Endothelial cell of umbilical vein (primary cell): Measurements from ENCODE around the gene SUPT16H. TPM values are rescaled to one million over a fixed set of nuclear protein-coding genes. Genes with fewer than 3 reads are reported as not detected.

Source experiments
- BruUV-seq: library from RNA; stranded (reverse); fragments of 400-500 nt; replicated peaks from 2 replicates; lab custom pipeline; 2021; lab: Mats Ljungman, UMichigan
- CTCF ChIA-PET: fragments of 300-600, 350-600 bp; sonication (Branson Sonifier 250); formaldehyde crosslinking; loops from one replicate; lab custom pipeline; 2021; ENCODE audit warnings: antibody characterized with exemption, inconsistent platforms; lab: Charles Lee
- POLR2A ChIA-PET: fragments of 300-600, 350-600 bp; sonication (Branson Sonifier 250); formaldehyde crosslinking; loops from one replicate; lab custom pipeline; 2021; ENCODE audit warnings: antibody characterized with exemption, inconsistent platforms; lab: Charles Lee
- DNase-seq: peaks from one replicate; pipeline ENCODE4 v3.0.0-alpha.2; 2011; ENCODE audit warnings: low read depth, low spot score
- FAIRE-seq: peaks from 2 replicates; lab custom pipeline; 2011; peaks lifted over from hg19 to GRCh38; lab: Jason Lieb, UNC
- H2AFZ ChIP-seq: 2 replicates; pipeline ENCODE4 v1.6.0; 2012; ENCODE audit warnings: low read depth, low read length, control low read depth, inconsistent platforms
- H3K27ac ChIP-seq: 2 replicates; pipeline ENCODE4 v1.5.1; 2011; ENCODE audit warnings: low read depth, mild to moderate bottlenecking, control low read depth, low read length, moderate library complexity; ENCODE audit not compliant: insufficient read depth
- H3K27me3 ChIP-seq, 2 experiments: 2 replicates each; pipeline versions ENCODE4 v1.6.0 to v1.6.1; 2011; ENCODE audit warnings: low read length in 2 of 2, mixed read lengths in 1 of 2; ENCODE audit not compliant: control insufficient read depth in 2 of 2, insufficient read depth in 2 of 2
- H3K36me3 ChIP-seq, 2 experiments: 2 replicates in 1 of 2; 3 replicates in 1 of 2; pipeline ENCODE4 v1.5.1; 2011; ENCODE audit warnings: low read length in 2 of 2, mild to moderate bottlenecking in 1 of 2, moderate library complexity in 1 of 2; ENCODE audit not compliant: control insufficient read depth in 2 of 2, insufficient read depth in 2 of 2; ENCODE audit errors: extremely low read depth in 1 of 2
- H3K4me1 ChIP-seq: 3 replicates; pipeline ENCODE4 v1.5.1; 2011; ENCODE audit warnings: mild to moderate bottlenecking, low read length; ENCODE audit not compliant: control insufficient read depth, insufficient read depth; ENCODE audit errors: extremely low read depth
- H3K4me2 ChIP-seq: 2 replicates; pipeline ENCODE4 v1.6.1; 2011; ENCODE audit warnings: low read length, control low read depth, mixed read lengths; ENCODE audit not compliant: insufficient read depth
- H3K4me3 ChIP-seq, 3 experiments: fragments of 200-600 bp in 1 of 3; sonication (generic), shearing (Covaris generic) in 1 of 3; replicated peaks in 1 of 3; 2 replicates each; pipeline ENCODE4 v1.5.1; 2011 to 2016; ENCODE audit warnings: control low read depth in 3 of 3, low read length in 3 of 3, mild to moderate bottlenecking in 2 of 3, inconsistent platforms in 1 of 3, low read depth in 1 of 3, moderate library complexity in 1 of 3; ENCODE audit not compliant: insufficient read depth in 1 of 3
- H3K79me2 ChIP-seq: 2 replicates; pipeline ENCODE4 v1.6.0; 2012; ENCODE audit warnings: low read length, inconsistent platforms; ENCODE audit not compliant: control insufficient read depth, insufficient read depth
- H3K9ac ChIP-seq: replicated peaks from 2 replicates; pipeline ENCODE3; 2011; ENCODE audit warnings: low read length, control low read depth; ENCODE audit not compliant: insufficient read depth; ENCODE audit errors: extremely low read depth
- H3K9me1 ChIP-seq: replicated peaks from 3 replicates; pipeline ENCODE4 v1.6.0; 2011; ENCODE audit warnings: mild to moderate bottlenecking, low read length; ENCODE audit not compliant: control insufficient read depth, insufficient read depth; ENCODE audit errors: extremely low read depth
- H3K9me3 ChIP-seq: replicated peaks from 2 replicates; pipeline ENCODE4 v1.5.1; 2012; ENCODE audit warnings: low read length, inconsistent platforms; ENCODE audit not compliant: control insufficient read depth, insufficient read depth
- H4K20me1 ChIP-seq: replicated peaks from 2 replicates; pipeline ENCODE3; 2011; ENCODE audit warnings: mild to moderate bottlenecking, low read length; ENCODE audit not compliant: control insufficient read depth, insufficient read depth; ENCODE audit errors: extremely low read depth
- EZH2 ChIP-seq: IDR thresholded peaks from 2 replicates; pipeline ENCODE4 v1.6.1; 2012; ENCODE audit warnings: borderline replicate concordance, low read depth, mild to moderate bottlenecking, moderate library complexity, low read length, inconsistent platforms; ENCODE audit not compliant: severe bottlenecking
- FOS ChIP-seq: IDR thresholded peaks from 2 replicates; pipeline ENCODE4 v1.6.1; 2011; ENCODE audit warnings: mild to moderate bottlenecking, low read length, moderate library complexity, borderline replicate concordance; ENCODE audit not compliant: insufficient read depth
- GATA2 ChIP-seq: IDR thresholded peaks from 2 replicates; pipeline ENCODE4 v1.7.0; 2011; ENCODE audit warnings: low read depth, mild to moderate bottlenecking, moderate library complexity, mixed read lengths, low read length; ENCODE audit not compliant: insufficient read length, insufficient read depth
- JUN ChIP-seq: IDR thresholded peaks from 2 replicates; pipeline ENCODE4 v1.6.1; 2011; ENCODE audit warnings: borderline replicate concordance, low read depth; ENCODE audit not compliant: insufficient read length, insufficient read depth
- MYC ChIP-seq: IDR thresholded peaks from one replicate; pipeline ENCODE4 v1.6.1; 2011; ENCODE audit warnings: mild to moderate bottlenecking, low read depth, low read length
- POLR2A ChIP-seq: IDR thresholded peaks from 2 replicates; pipeline ENCODE4 v1.6.1; 2012; ENCODE audit warnings: low read depth, mild to moderate bottlenecking, control low read depth, low read length
- POLR2AphosphoS5 ChIP-seq: IDR thresholded peaks from 2 replicates; pipeline ENCODE4 v1.6.1; 2012; ENCODE audit warnings: low read depth, mild to moderate bottlenecking, control low read depth, low read length, moderate library complexity; ENCODE audit not compliant: insufficient read depth
- dilution Hi-C: fragments of 300-500 bp; cut with MboI; formaldehyde crosslinking; loops from one replicate; pipeline ENCODE4 v1.15.0; 2019; ENCODE audit warnings: low sequenced_read_pairs; ENCODE audit not compliant: extremely low pct_ligation_motif_present
- intact Hi-C: fragments of 100-400 bp; cut with micrococcal nuclease; formaldehyde crosslinking; loops from one replicate; pipeline ENCODE4 v1.10.0; 2022
- polyA plus RNA-seq, 4 experiments: library from polyadenylated mRNA; depleted of rRNA in 3 of 4; stranded (reverse) in 3 of 4; unstranded in 1 of 4; fragments of >200 nt; gene quantifications; 2 replicates each; pipeline versions ENCODE4 v1.2.1 to v1.2.3, GENCODE V29; 2011 to 2012; ENCODE audit warnings: missing spikeins in 1 of 4
- total RNA-seq: library from RNA; stranded (reverse); gene quantifications from 2 replicates; pipeline ENCODE4 v1.2.3, GENCODE V29; 2021
- TF ChIP-seq, protein P1 (sequence below): IDR thresholded peaks from 2 replicates; pipeline ENCODE4 v1.6.1; 2011; ENCODE audit not compliant: insufficient read depth, insufficient read length
- TF ChIP-seq, protein P2 (sequence below), 2 donors: IDR thresholded peaks; 1 replicate in 1 of 2; 2 replicates in 1 of 2; pipeline ENCODE4 v1.5.1; 2011; ENCODE audit warnings: low read length in 2 of 2, mild to moderate bottlenecking in 2 of 2, moderate library complexity in 2 of 2, control low read depth in 1 of 2, inconsistent platforms in 1 of 2, low read depth in 1 of 2; ENCODE audit not compliant: insufficient read depth in 1 of 2; ENCODE audit errors: extremely low read depth in 1 of 2

Gene SUPT16H
- total and polyA plus RNA-seq, 2 donors (not counting 3 experiments of a cell fraction or from before 2014, with no cell fraction given), result 53.1 to 100 TPM

DNA sequence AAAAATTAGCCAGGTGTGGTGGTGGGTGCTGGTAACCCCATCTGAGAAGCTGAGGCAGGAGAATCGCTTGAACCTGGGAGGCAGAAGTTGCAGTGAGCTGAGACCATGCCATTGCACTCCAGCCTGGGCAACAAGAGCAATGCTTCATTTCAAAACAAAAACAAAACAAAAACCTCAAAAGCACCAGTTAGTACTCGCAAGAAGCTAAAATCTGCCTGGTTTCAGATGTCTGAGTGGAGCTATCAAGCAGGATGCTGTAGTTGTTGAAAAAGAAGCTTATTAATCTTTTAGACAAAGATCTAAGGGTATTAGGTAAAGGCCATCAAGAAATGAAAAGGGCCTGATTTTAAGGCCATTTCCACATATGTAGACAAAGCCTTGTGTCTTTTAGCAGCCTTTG is 50.9 kb downstream of the SUPT16H start:
- POLR2A ChIA-PET, result no interaction called here
- H4K20me1 ChIP-seq, result no peaks in the 10 kb centered on the region
- no peaks in the 10 kb centered on the region for H3K36me3 ChIP-seq
- TF ChIP-seq, protein P1, sequence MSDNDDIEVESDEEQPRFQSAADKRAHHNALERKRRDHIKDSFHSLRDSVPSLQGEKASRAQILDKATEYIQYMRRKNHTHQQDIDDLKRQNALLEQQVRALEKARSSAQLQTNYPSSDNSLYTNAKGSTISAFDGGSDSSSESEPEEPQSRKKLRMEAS, result no peak
- no peak for TF ChIP-seq GATA2
- TF ChIP-seq EZH2, result no peak
- TF ChIP-seq POLR2AphosphoS5, result no peak
- TF ChIP-seq MYC, result no peak
- no peak for TF ChIP-seq POLR2A
- TF ChIP-seq FOS, result no peak
- TF ChIP-seq, protein P2, sequence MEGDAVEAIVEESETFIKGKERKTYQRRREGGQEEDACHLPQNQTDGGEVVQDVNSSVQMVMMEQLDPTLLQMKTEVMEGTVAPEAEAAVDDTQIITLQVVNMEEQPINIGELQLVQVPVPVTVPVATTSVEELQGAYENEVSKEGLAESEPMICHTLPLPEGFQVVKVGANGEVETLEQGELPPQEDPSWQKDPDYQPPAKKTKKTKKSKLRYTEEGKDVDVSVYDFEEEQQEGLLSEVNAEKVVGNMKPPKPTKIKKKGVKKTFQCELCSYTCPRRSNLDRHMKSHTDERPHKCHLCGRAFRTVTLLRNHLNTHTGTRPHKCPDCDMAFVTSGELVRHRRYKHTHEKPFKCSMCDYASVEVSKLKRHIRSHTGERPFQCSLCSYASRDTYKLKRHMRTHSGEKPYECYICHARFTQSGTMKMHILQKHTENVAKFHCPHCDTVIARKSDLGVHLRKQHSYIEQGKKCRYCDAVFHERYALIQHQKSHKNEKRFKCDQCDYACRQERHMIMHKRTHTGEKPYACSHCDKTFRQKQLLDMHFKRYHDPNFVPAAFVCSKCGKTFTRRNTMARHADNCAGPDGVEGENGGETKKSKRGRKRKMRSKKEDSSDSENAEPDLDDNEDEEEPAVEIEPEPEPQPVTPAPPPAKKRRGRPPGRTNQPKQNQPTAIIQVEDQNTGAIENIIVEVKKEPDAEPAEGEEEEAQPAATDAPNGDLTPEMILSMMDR (IDR thresholded peaks at IDR 0.05; ENCODE audit: extremely low read depth in 1 of 2, insufficient read depth in 1 of 2, low read depth in 1 of 2, low read length in 2 of 2), result no peak
- TF ChIP-seq JUN, result no peak
- no peak overlapping the region for H3K4me3 ChIP-seq
- no peaks in the 10 kb centered on the region for H3K9me3 ChIP-seq
- H3K9ac ChIP-seq, result no peak overlapping the region
- no peak overlapping the region for H3K27ac ChIP-seq
- peaks cover 0 to 4% of the 10 kb centered on the region in 2 experiments for H3K27me3 ChIP-seq
- dilution Hi-C loops (no loop called here), intact Hi-C loops (no loop called here)
- FAIRE-seq (no peak), DNase-seq (no peak)
- H2AFZ ChIP-seq, result no peak overlapping the region
- no TSS peak for BruUV-seq
- H3K4me2 ChIP-seq, result no peak overlapping the region
- no peaks in the 10 kb centered on the region for H3K79me2 ChIP-seq
- CTCF ChIA-PET, result interaction anchor here (1.0 to 1.7 kb wide), 2 partner anchors 14 to 22 kb away, joined by 4 to 5 read pairs; no protein-coding TSS in a partner anchor
- no peaks in the 10 kb centered on the region for H3K9me1 ChIP-seq
- no peaks in the 10 kb centered on the region for H3K4me1 ChIP-seq
